HL-60 (cell line): ENCODE results near the gene CIRBP.

Experiments used
- DNase-seq, 2 experiments: peaks; one replicate each; pipeline ENCODE4 v3.0.0-alpha.2; 2010 to 2020; ENCODE audit warnings: low read depth in 1 of 2, low spot score in 1 of 2
- H3K27ac ChIP-seq: fragments of 250-450 bp; sonication (Bioruptor Pico); replicated peaks from 2 replicates; pipeline ENCODE4 v1.5.1; 2020; ENCODE audit warnings: mild to moderate bottlenecking, moderate library complexity
- H3K27me3 ChIP-seq: fragments of 250-450 bp; sonication (Bioruptor Pico); 2 replicates; pipeline ENCODE4 v1.5.1; 2021; ENCODE audit warnings: mild to moderate bottlenecking, moderate library complexity; ENCODE audit not compliant: insufficient read depth, poor library complexity, severe bottlenecking
- H3K4me3 ChIP-seq: replicated peaks from 2 replicates; pipeline ENCODE4 v1.5.1; 2011; ENCODE audit warnings: mild to moderate bottlenecking, control low read depth, low read length; ENCODE audit not compliant: insufficient read depth
- CTCF ChIP-seq: IDR thresholded peaks from one replicate; pipeline ENCODE4 v1.5.1; 2011; ENCODE audit warnings: low read length, control low read depth, inconsistent platforms; ENCODE audit not compliant: insufficient read depth
- GABPA ChIP-seq: IDR thresholded peaks from 2 replicates; pipeline ENCODE4 v1.6.1; 2012; ENCODE audit warnings: low read depth
- POLR2AphosphoS5 ChIP-seq: IDR thresholded peaks from 2 replicates; pipeline ENCODE4 v1.6.1; 2012; ENCODE audit warnings: low read depth
- SPI1 ChIP-seq: IDR thresholded peaks from 2 replicates; pipeline ENCODE4 v1.6.1; 2012; ENCODE audit warnings: low read depth, mild to moderate bottlenecking, borderline replicate concordance
- TF ChIP-seq, protein P1 (sequence below): IDR thresholded peaks from 2 replicates; pipeline ENCODE4 v1.6.1; 2012; ENCODE audit warnings: low read depth; ENCODE audit not compliant: insufficient replicate concordance

The CIRBP gene

GRCh38 chr19:1224047-1224825 is 44.9 kb upstream of the CIRBP start:
- DNase-seq: no peak
- Histone ChIP-seq H3K27ac (no peak overlapping the region), H3K27me3 (no peaks in the 10 kb centered on the region), H3K4me3 (no peak overlapping the region)
- no peak for TF ChIP-seq POLR2AphosphoS5

DNA sequence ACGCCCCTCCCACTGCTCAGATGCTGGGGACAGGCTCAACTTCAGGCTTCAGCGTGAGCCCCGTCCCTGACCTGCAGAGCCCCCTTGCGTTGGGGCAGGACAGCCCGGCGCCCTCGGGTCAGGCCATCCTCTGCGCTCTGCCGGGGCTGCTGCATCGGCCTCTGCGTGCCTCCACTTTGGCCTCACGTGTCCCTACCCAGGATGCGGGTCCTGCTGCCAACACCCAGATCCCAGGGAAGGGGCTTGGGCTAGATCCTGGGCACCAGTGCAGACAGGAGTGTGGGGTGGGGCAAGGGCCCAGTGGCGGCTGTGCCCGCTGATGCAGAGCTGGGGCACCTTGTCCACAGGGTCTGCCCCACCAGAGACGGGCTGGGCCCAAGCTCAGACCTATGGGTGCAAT is 44.3 kb upstream of the CIRBP start:
- no peak for DNase-seq
- Histone ChIP-seq H3K27me3 (no peaks in the 10 kb centered on the region), H3K4me3 (no peak overlapping the region), H3K27ac (no peak overlapping the region)
- TF ChIP-seq, protein P1, sequence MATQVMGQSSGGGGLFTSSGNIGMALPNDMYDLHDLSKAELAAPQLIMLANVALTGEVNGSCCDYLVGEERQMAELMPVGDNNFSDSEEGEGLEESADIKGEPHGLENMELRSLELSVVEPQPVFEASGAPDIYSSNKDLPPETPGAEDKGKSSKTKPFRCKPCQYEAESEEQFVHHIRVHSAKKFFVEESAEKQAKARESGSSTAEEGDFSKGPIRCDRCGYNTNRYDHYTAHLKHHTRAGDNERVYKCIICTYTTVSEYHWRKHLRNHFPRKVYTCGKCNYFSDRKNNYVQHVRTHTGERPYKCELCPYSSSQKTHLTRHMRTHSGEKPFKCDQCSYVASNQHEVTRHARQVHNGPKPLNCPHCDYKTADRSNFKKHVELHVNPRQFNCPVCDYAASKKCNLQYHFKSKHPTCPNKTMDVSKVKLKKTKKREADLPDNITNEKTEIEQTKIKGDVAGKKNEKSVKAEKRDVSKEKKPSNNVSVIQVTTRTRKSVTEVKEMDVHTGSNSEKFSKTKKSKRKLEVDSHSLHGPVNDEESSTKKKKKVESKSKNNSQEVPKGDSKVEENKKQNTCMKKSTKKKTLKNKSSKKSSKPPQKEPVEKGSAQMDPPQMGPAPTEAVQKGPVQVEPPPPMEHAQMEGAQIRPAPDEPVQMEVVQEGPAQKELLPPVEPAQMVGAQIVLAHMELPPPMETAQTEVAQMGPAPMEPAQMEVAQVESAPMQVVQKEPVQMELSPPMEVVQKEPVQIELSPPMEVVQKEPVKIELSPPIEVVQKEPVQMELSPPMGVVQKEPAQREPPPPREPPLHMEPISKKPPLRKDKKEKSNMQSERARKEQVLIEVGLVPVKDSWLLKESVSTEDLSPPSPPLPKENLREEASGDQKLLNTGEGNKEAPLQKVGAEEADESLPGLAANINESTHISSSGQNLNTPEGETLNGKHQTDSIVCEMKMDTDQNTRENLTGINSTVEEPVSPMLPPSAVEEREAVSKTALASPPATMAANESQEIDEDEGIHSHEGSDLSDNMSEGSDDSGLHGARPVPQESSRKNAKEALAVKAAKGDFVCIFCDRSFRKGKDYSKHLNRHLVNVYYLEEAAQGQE: no peak
- TF ChIP-seq SPI1: no peak
- TF ChIP-seq GABPA: no peak

DNA sequence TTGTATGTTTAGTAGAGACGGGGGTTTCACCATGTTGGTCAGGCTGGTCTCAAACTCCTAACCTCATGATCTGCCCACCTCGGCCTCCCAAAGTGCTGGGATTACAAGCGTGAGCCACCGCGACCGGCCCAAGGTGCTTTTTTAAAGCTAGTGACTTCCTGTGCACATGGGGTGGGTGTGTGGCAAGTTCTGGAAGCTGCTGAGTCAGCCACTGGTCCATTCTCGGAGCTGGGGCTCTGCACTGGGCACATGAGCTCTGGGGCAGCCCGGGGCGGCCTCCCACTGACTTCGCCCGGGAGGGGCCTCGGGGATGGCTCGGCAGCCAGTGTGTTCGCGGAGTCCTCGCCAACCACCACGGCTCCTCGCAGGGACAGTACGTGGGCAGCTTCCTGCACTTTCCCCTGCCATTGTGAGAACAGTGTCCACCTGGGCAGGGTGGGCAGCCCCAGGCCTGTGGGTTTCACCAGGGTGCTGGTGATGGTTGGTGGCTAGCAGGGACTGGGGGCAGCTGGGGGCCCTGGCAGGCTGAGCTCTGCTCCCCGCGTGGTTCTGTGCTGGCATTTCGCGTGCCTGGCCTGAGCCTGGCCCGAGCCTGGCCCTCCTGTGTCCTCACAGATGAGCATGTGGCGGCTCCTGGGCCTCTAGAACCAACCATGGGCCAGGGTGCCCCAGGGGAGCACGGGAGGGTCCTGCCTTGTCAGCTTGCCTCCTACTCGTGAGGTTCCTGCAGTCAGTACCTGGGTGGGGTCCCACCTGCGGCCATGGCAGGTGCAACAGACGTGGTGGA is 43.5 kb upstream of the CIRBP start:
- no peak overlapping the region for H3K4me3 ChIP-seq
- no peaks in the 10 kb centered on the region for H3K27me3 ChIP-seq
- TF ChIP-seq GABPA (no peak), POLR2AphosphoS5 (no peak), CTCF (no peak), SPI1 (no peak)
- TF ChIP-seq, protein P1: no peak
- DNase-seq: no peak
- H3K27ac ChIP-seq: no peak overlapping the region

DNA sequence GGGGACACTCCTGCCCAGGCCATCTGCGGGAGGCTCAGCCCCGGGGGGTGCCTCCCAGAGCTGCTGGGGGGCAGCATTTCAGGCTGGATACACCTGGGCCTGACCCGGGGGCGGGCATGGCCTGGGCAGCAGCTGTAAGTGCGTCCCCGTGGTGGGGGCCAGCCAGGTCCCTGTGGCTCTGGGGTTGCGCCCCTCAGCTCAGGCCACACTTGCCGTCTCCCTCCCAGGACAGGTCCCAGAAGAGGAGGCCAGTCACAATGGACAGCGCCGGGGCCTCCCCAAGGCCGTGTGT is 43.0 kb upstream of the CIRBP start:
- TF ChIP-seq SPI1: no peak
- no peak for TF ChIP-seq CTCF
- TF ChIP-seq, protein P1: no peak
- no peak for TF ChIP-seq GABPA
- TF ChIP-seq POLR2AphosphoS5: no peak
- Histone ChIP-seq H3K4me3 (no peak overlapping the region), H3K27ac (no peak overlapping the region), H3K27me3 (no peaks in the 10 kb centered on the region)
- no peak for DNase-seq
